ENCODE measurements around the gene REV1. TPM values are rescaled to one million over a fixed set of nuclear protein-coding genes. Genes with fewer than 3 reads are reported as not detected.

Gene REV1
- total and polyA plus RNA-seq, 2 experiments from 2014 or later, result 32.9 to 46.7 TPM

DNA sequence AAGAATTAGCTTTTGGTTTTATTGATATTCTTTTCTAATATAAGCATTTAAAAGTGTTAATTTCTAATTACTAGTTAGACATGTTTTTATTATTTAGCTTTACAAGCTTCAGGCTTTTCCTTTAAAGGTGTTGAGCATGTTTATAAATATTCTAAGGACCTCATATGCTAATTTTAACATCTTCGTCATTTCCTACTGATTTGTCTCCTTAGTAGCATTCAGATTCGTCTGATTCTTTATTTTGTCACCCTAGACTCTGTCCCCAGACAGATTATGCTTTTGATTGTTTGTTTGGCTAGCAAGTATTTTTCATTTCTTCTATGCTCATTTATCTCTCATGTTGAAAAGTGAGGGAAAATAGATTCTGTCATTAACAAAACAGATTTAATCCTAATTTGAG is 100.9 kb downstream of the REV1 start:
- H3K9me2 ChIP-seq (ENCODE audit: insufficient read depth), result no peaks in the 10 kb centered on the region
- H3K27me3 ChIP-seq (ENCODE audit: insufficient read depth), result no peaks in the 10 kb centered on the region
- no peak overlapping the region for H3K27ac ChIP-seq (ENCODE audit: low read depth)
- Mint-ChIP-seq H3K36me3 (ENCODE audit: low read depth) (peaks cover 46% of the 10 kb centered on the region), H3K27me3 (ENCODE audit: insufficient read depth, low read depth, poor library complexity) (peaks cover 2% of the 10 kb centered on the region), H3K9me3 (no peaks in the 10 kb centered on the region), H3K4me1 (no peaks in the 10 kb centered on the region), H3K4me3 (no peak overlapping the region), H3K27ac (no peak overlapping the region)
- no peaks in the 10 kb centered on the region for H3K4me1 ChIP-seq (ENCODE audit: insufficient read depth)
- H3K4me3 ChIP-seq, result no peak overlapping the region
- H3K79me2 ChIP-seq (replicated peaks; ENCODE audit: insufficient read depth), result peaks cover 13% of the 10 kb centered on the region; the same call in 1 of the 2 replicates
- no peaks in the 10 kb centered on the region for H3F3A ChIP-seq (replicated peaks; ENCODE audit: low read depth)
- no peak for ATAC-seq
- no peaks in the 10 kb centered on the region for H4K20me1 ChIP-seq (replicated peaks; ENCODE audit: insufficient read depth)
- H3K4me2 ChIP-seq, result no peak overlapping the region
- peaks cover 29% of the 10 kb centered on the region for H3K36me3 ChIP-seq (ENCODE audit: insufficient read depth)
- TF ChIP-seq EZH2phosphoT487 (IDR thresholded peaks at IDR 0.05; ENCODE audit: unreplicated experiment) (no peak), NANOG (IDR thresholded peaks at IDR 0.05; ENCODE audit: borderline replicate concordance) (no peak), JUNB (IDR thresholded peaks at IDR 0.05; ENCODE audit: unreplicated experiment) (no peak), ZNF331 (CRISPR knock-in tag; IDR thresholded peaks at IDR 0.05; ENCODE audit: low read depth) (no peak), EZH2 (IDR thresholded peaks at IDR 0.05; ENCODE audit: low read depth, unreplicated experiment) (no peak), ZNF114 (CRISPR knock-in tag; IDR thresholded peaks at IDR 0.05) (no peak), POLR2AphosphoS5 (IDR thresholded peaks at IDR 0.05; ENCODE audit: low read depth) (no peak), ZNF462 (CRISPR knock-in tag; IDR thresholded peaks at IDR 0.05) (no peak), STAT1 (IDR thresholded peaks at IDR 0.05; ENCODE audit: unreplicated experiment) (no peak)
- TF ChIP-seq, protein P1, sequence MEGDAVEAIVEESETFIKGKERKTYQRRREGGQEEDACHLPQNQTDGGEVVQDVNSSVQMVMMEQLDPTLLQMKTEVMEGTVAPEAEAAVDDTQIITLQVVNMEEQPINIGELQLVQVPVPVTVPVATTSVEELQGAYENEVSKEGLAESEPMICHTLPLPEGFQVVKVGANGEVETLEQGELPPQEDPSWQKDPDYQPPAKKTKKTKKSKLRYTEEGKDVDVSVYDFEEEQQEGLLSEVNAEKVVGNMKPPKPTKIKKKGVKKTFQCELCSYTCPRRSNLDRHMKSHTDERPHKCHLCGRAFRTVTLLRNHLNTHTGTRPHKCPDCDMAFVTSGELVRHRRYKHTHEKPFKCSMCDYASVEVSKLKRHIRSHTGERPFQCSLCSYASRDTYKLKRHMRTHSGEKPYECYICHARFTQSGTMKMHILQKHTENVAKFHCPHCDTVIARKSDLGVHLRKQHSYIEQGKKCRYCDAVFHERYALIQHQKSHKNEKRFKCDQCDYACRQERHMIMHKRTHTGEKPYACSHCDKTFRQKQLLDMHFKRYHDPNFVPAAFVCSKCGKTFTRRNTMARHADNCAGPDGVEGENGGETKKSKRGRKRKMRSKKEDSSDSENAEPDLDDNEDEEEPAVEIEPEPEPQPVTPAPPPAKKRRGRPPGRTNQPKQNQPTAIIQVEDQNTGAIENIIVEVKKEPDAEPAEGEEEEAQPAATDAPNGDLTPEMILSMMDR (conservative IDR thresholded peaks at IDR 0.05; ENCODE audit: low read depth in 2 of 2), result no peak
- TF ChIP-seq, protein P2, sequence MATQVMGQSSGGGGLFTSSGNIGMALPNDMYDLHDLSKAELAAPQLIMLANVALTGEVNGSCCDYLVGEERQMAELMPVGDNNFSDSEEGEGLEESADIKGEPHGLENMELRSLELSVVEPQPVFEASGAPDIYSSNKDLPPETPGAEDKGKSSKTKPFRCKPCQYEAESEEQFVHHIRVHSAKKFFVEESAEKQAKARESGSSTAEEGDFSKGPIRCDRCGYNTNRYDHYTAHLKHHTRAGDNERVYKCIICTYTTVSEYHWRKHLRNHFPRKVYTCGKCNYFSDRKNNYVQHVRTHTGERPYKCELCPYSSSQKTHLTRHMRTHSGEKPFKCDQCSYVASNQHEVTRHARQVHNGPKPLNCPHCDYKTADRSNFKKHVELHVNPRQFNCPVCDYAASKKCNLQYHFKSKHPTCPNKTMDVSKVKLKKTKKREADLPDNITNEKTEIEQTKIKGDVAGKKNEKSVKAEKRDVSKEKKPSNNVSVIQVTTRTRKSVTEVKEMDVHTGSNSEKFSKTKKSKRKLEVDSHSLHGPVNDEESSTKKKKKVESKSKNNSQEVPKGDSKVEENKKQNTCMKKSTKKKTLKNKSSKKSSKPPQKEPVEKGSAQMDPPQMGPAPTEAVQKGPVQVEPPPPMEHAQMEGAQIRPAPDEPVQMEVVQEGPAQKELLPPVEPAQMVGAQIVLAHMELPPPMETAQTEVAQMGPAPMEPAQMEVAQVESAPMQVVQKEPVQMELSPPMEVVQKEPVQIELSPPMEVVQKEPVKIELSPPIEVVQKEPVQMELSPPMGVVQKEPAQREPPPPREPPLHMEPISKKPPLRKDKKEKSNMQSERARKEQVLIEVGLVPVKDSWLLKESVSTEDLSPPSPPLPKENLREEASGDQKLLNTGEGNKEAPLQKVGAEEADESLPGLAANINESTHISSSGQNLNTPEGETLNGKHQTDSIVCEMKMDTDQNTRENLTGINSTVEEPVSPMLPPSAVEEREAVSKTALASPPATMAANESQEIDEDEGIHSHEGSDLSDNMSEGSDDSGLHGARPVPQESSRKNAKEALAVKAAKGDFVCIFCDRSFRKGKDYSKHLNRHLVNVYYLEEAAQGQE (IDR thresholded peaks at IDR 0.05; ENCODE audit: unreplicated experiment), result no peak
- no peak overlapping the region for H2AFZ ChIP-seq
- no peak for DNase-seq (ENCODE audit: low spot score)

All from GM23338 (cell line).